IMR-90 (cell line): ENCODE measurements around the gene ATP1A2. TPM values are rescaled to one million over a fixed set of nuclear protein-coding genes. Genes with fewer than 3 reads are reported as not detected.

Experiments
- ATAC-seq: fragments of 200-7000 bp; cut with Tn5 transposase; 2 replicates; pipeline ENCODE4 v1.9.1; 2020; ENCODE audit warnings: low read depth, mild to moderate bottlenecking, moderate library complexity
- BruUV-seq: library from RNA; stranded (reverse); fragments of 400-500 nt; replicated peaks from 2 replicates; lab custom pipeline; 2021; lab: Mats Ljungman, UMichigan
- CTCF ChIA-PET: fragments of 300-600 bp; formaldehyde crosslinking; extraction: SDS; loops from one replicate; lab custom pipeline; 2021; ENCODE audit warnings: antibody characterized with exemption; lab: Yijun Ruan, JAX
- POLR2A ChIA-PET: fragments of 300-600 bp; sonication (Branson Sonifier 250); formaldehyde crosslinking; loops from one replicate; lab custom pipeline; 2022; ENCODE audit warnings: antibody characterized with exemption; ENCODE audit not compliant: unreplicated experiment; lab: Charles Lee
- DNase-seq: peaks from one replicate; pipeline ENCODE4 v3.0.0; 2013
- H2AFZ ChIP-seq: replicated peaks from 2 replicates; pipeline ENCODE3; 2013; ENCODE audit warnings: low read length, mild to moderate bottlenecking; ENCODE audit not compliant: poor library complexity
- H2AK5ac ChIP-seq: 2 replicates; pipeline ENCODE4 v1.6.1; 2013; ENCODE audit warnings: low read depth, low read length, inconsistent platforms
- H2AK9ac ChIP-seq: replicated peaks from 2 replicates; pipeline ENCODE3; 2013; ENCODE audit warnings: mild to moderate bottlenecking, low read depth, low read length, moderate library complexity; ENCODE audit not compliant: poor library complexity
- H2BK120ac ChIP-seq: 2 replicates; pipeline ENCODE4 v1.6.1; 2013; ENCODE audit warnings: low read depth, low read length, inconsistent platforms
- H2BK15ac ChIP-seq: 3 replicates; pipeline ENCODE4 v1.6.1; 2013; ENCODE audit warnings: low read depth, low read length, inconsistent platforms
- H2BK20ac ChIP-seq: 2 replicates; pipeline ENCODE4 v1.6.1; 2013; ENCODE audit warnings: low read depth, mild to moderate bottlenecking, inconsistent platforms, low read length, moderate library complexity
- H2BK5ac ChIP-seq: 2 replicates; pipeline ENCODE4 v1.6.1; 2013; ENCODE audit warnings: mild to moderate bottlenecking, low read depth, low read length, inconsistent platforms; ENCODE audit not compliant: poor library complexity, severe bottlenecking
- H3K14ac ChIP-seq: replicated peaks from 2 replicates; pipeline ENCODE4 v1.6.1; 2013; ENCODE audit warnings: low read depth, low read length, inconsistent platforms
- H3K18ac ChIP-seq: 2 replicates; pipeline ENCODE4 v1.6.1; 2013; ENCODE audit warnings: low read depth, low read length, control low read depth
- H3K23ac ChIP-seq: 2 replicates; pipeline ENCODE4 v1.6.1; 2013; ENCODE audit warnings: low read depth, low read length, inconsistent platforms
- H3K27ac ChIP-seq: 2 replicates; pipeline ENCODE4 v1.5.1; 2013; ENCODE audit warnings: mild to moderate bottlenecking, control low read depth, low read length; ENCODE audit not compliant: insufficient read depth
- H3K27me3 ChIP-seq: 2 replicates; pipeline ENCODE4 v1.6.1; 2013; ENCODE audit warnings: low read length; ENCODE audit not compliant: control insufficient read depth, insufficient read depth
- H3K36me3 ChIP-seq: 2 replicates; pipeline ENCODE4 v1.6.1; 2013; ENCODE audit warnings: low read length, mixed read lengths; ENCODE audit not compliant: control insufficient read depth, insufficient read depth
- H3K4ac ChIP-seq: 2 replicates; pipeline ENCODE4 v1.6.1; 2013; ENCODE audit warnings: low read depth, low read length, inconsistent platforms
- H3K4me1 ChIP-seq: 2 replicates; pipeline ENCODE4 v1.6.1; 2013; ENCODE audit warnings: low read length, mixed read lengths; ENCODE audit not compliant: control insufficient read depth, insufficient read depth
- H3K4me2 ChIP-seq: 2 replicates; pipeline ENCODE4 v1.6.1; 2013; ENCODE audit warnings: low read depth, mild to moderate bottlenecking, control low read depth, low read length, moderate library complexity
- H3K4me3 ChIP-seq: 2 replicates; pipeline ENCODE4 v1.5.1; 2013; ENCODE audit warnings: low read depth, mild to moderate bottlenecking, control low read depth, low read length, moderate library complexity; ENCODE audit not compliant: insufficient read depth
- H3K56ac ChIP-seq: 2 replicates; pipeline ENCODE4 v1.6.1; 2013; ENCODE audit warnings: low read length, inconsistent platforms; ENCODE audit not compliant: insufficient read depth; ENCODE audit errors: extremely low read depth
- H3K79me1 ChIP-seq, 2 experiments: 2 replicates each; pipeline ENCODE4 v1.6.1; 2013; ENCODE audit warnings: low read length in 2 of 2, inconsistent platforms in 1 of 2, low read depth in 1 of 2
- H3K9ac ChIP-seq: 2 replicates; pipeline ENCODE4 v1.6.1; 2013; ENCODE audit warnings: low read depth, low read length, control low read depth
- H3K9me1 ChIP-seq: 2 replicates; pipeline ENCODE4 v1.6.1; 2013; ENCODE audit warnings: low read length, inconsistent platforms; ENCODE audit not compliant: insufficient read depth
- H3K9me3 ChIP-seq: 2 replicates; pipeline ENCODE4 v1.6.1; 2013; ENCODE audit warnings: low read length; ENCODE audit not compliant: control insufficient read depth, insufficient read depth
- H4K20me1 ChIP-seq: 2 replicates; pipeline ENCODE4 v1.6.1; 2013; ENCODE audit warnings: low read length, inconsistent platforms; ENCODE audit not compliant: insufficient read depth
- H4K5ac ChIP-seq: 2 replicates; pipeline ENCODE4 v1.6.1; 2013; ENCODE audit warnings: mild to moderate bottlenecking, low read depth, low read length, control low read depth
- H4K8ac ChIP-seq, 2 experiments: 2 replicates each; pipeline ENCODE4 v1.6.1; 2013; ENCODE audit warnings: low read depth in 2 of 2, low read length in 2 of 2, control low read depth in 1 of 2, inconsistent platforms in 1 of 2
- H4K91ac ChIP-seq: 2 replicates; pipeline ENCODE4 v1.6.1; 2013; ENCODE audit warnings: low read depth, low read length, inconsistent platforms; ENCODE audit not compliant: insufficient read depth
- FOS ChIP-seq: fragments of 150-350 bp; IDR thresholded peaks from 2 replicates; pipeline ENCODE4 v1.6.1; 2016; ENCODE audit warnings: low read depth, low read length
- MAFK ChIP-seq: IDR thresholded peaks from 2 replicates; pipeline ENCODE4 v1.6.1; 2012; ENCODE audit warnings: low read depth, low read length, improper control_type of control experiment
- MXI1 ChIP-seq: IDR thresholded peaks from 2 replicates; pipeline ENCODE4 v1.6.1; 2012; ENCODE audit warnings: low read depth, mild to moderate bottlenecking, low read length, moderate library complexity, borderline replicate concordance
- NFE2L2 ChIP-seq: fragments of 150-350 bp; IDR thresholded peaks from 2 replicates; pipeline ENCODE4 v1.6.1; 2016; ENCODE audit warnings: low read depth, mild to moderate bottlenecking, low read length
- POLR2A ChIP-seq: IDR thresholded peaks from 2 replicates; pipeline ENCODE4 v1.6.1; 2012; ENCODE audit warnings: mild to moderate bottlenecking, low read depth, low read length
- USF2 ChIP-seq: fragments of 150-350 bp; IDR thresholded peaks from 2 replicates; pipeline ENCODE4 v1.6.1; 2017; ENCODE audit warnings: mild to moderate bottlenecking, antibody characterized with exemption, low read length, low read depth
- WGBS, 2 experiments: methylation state at CpG; one replicate each; pipeline versions ENCODE4 v1.1.5 to v1.1.7; 2013; ENCODE audit warnings: missing lambda C conversion rate in 2 of 2; ENCODE audit not compliant: insufficient read length in 1 of 2; ENCODE audit errors: extremely low coverage in 2 of 2; 5-methylcytosine and 5-hydroxymethylcytosine counted together
- dilution Hi-C: fragments of 300-500 bp; cut with HindIII; formaldehyde crosslinking; loops from one replicate; pipeline ENCODE4 v1.14.3; 2018; ENCODE audit warnings: low sequenced_read_pairs; ENCODE audit not compliant: unreplicated experiment
- in situ Hi-C: fragments of 300-500 bp; cut with MboI; formaldehyde crosslinking; loops from 3 replicates; pipeline ENCODE4 v1.14.3; 2019; ENCODE audit warnings: low sequenced_read_pairs, inconsistent platforms, mixed read lengths
- intact Hi-C: fragments of 100-400 bp; cut with micrococcal nuclease; formaldehyde crosslinking; loops from 2 replicates; pipeline ENCODE4 v1.10.0; 2022
- polyA plus RNA-seq, 3 experiments: library from polyadenylated mRNA; depleted of rRNA; stranded (reverse); fragments of >200 nt; gene quantifications; 2 replicates each; pipeline ENCODE4 v1.2.3, GENCODE V29; 2012; ENCODE audit warnings: low replicate concordance in 1 of 3
- total RNA-seq: library from RNA; depleted of rRNA; stranded (reverse); fragments of >200 nt; gene quantifications from 2 replicates; pipeline ENCODE4 v1.2.3, GENCODE V29; 2012
- TF ChIP-seq, protein P1 (sequence below): fragments of 150-350 bp; IDR thresholded peaks from 2 replicates; pipeline ENCODE4 v1.6.1; 2016; ENCODE audit warnings: low read depth, mild to moderate bottlenecking, low read length, moderate library complexity, borderline replicate concordance

The ATP1A2 gene
- total and polyA plus RNA-seq, 2 of the 4 experiments (the other 2 are of a cell fraction) = under 0.01 to 0.15 TPM

DNA sequence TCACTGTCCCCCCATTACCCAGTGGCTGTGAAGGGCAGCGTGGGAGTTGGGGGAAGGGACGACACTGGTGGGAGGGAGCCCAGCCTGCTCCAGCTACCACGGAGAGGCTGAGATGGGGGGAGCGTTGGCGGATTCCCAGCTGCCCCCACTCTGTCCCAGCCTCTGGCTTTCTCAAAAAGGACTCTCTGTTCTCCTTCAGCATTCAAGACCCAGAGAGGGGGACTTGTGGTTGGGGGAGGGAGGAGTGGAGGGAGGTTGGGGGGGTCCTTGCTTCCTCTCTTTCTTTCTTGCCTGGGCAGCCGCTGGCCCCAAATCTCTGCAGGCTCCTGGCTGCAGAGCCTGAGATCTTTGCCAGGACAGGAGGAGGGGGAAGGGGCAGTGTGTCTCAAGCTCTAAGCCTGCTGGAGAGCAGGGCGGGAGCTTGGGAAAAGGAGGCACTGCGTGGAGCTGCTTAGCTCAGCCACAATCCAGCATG is 2.2 kb downstream of the ATP1A2 start:
- Histone ChIP-seq H3K4me3 (no peak overlapping the region), H3K56ac (no peak overlapping the region), H3K23ac (peak overlapping the region; percentile 37; the same call in 1 of the 2 replicates), H2BK20ac (no peak overlapping the region), H2AFZ (no peak overlapping the region), H2AK9ac (no peak overlapping the region), H3K4ac (peak overlapping the region; percentile 43; the same call in 1 of the 2 replicates), H2BK5ac (no peak overlapping the region), H4K91ac (peak overlapping the region; percentile 38; the same call in 1 of the 2 replicates), H3K79me1 (no peaks in the 10 kb centered on the region), H3K36me3 (no peaks in the 10 kb centered on the region), H3K9me1 (no peaks in the 10 kb centered on the region; the same call in 1 of the 2 replicates), H3K9ac (no peak overlapping the region), H4K8ac (no peak overlapping the region), H3K27ac (no peak overlapping the region), H2AK5ac (no peak overlapping the region), H2BK15ac (no peak overlapping the region), H3K4me1 (peaks cover 15% of the 10 kb centered on the region; the same call in 1 of the 2 replicates), H3K27me3 (peaks cover 46% of the 10 kb centered on the region), H4K20me1 (no peaks in the 10 kb centered on the region), H3K4me2 (no peak overlapping the region; the same call in 1 of the 2 replicates), H3K14ac (no peak overlapping the region), H2BK120ac (no peak overlapping the region; the same call in 1 of the 2 replicates), H3K18ac (peak overlapping the region; percentile 6; the same call in 1 of the 2 replicates), H3K9me3 (no peaks in the 10 kb centered on the region), H4K5ac (peak overlapping the region; percentile 21; the same call in 1 of the 2 replicates)
- no TSS peak for BruUV-seq
- peak; percentile 31 for DNase-seq
- dilution Hi-C loops (no loop called here), in situ Hi-C loops (no loop called here), intact Hi-C loops (no loop called here)
- no CpG with 5 or more reads among the region's 8 CpGs for WGBS, 2 experiments
- ATAC-seq = peak; percentile 77
- CTCF ChIA-PET = interaction anchor here (0.6 kb wide), 1 partner anchor 45 kb away, joined by 6 read pairs; no protein-coding TSS in a partner anchor
- TF ChIP-seq, protein P1, sequence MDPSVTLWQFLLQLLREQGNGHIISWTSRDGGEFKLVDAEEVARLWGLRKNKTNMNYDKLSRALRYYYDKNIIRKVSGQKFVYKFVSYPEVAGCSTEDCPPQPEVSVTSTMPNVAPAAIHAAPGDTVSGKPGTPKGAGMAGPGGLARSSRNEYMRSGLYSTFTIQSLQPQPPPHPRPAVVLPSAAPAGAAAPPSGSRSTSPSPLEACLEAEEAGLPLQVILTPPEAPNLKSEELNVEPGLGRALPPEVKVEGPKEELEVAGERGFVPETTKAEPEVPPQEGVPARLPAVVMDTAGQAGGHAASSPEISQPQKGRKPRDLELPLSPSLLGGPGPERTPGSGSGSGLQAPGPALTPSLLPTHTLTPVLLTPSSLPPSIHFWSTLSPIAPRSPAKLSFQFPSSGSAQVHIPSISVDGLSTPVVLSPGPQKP = no peak
- TF ChIP-seq POLR2A (no peak), FOS (no peak), MXI1 (no peak), USF2 (no peak), MAFK (no peak), NFE2L2 (no peak)
- POLR2A ChIA-PET = no interaction called here
